Common myeloid progenitor, CD34-positive (primary cell): ENCODE results near the gene EHD4.

ENCODE experiments used
- CTCF ChIA-PET: fragments of 350-600 bp; sonication (Branson Sonifier 250); formaldehyde crosslinking; loops from one replicate; lab custom pipeline; 2021; ENCODE audit warnings: antibody characterized with exemption; lab: Charles Lee
- POLR2A ChIA-PET: fragments of 350-600 bp; sonication (Branson Sonifier 250); formaldehyde crosslinking; loops from one replicate; lab custom pipeline; 2021; ENCODE audit warnings: antibody characterized with exemption; lab: Charles Lee
- DNase-seq, 3 donors: peaks; one replicate each; pipeline versions ENCODE4 v3.0.0 to v3.0.0-alpha.2; 2013
- H3K27ac ChIP-seq, 2 experiments: 1 replicate in 1 of 2; 2 replicates in 1 of 2; pipeline ENCODE4 v1.7.0; 2013; ENCODE audit warnings: inconsistent platforms in 2 of 2, low read length in 2 of 2, mild to moderate bottlenecking in 2 of 2, low read depth in 1 of 2, moderate library complexity in 1 of 2; ENCODE audit not compliant: severe bottlenecking in 2 of 2, insufficient read depth in 1 of 2, poor library complexity in 1 of 2
- H3K27me3 ChIP-seq, 5 experiments: replicated peaks in 2 of 5; 1 replicate in 3 of 5; 2 replicates in 2 of 5; pipeline versions ENCODE4 v1.6.1 to v1.7.0; 2013; ENCODE audit warnings: low read length in 4 of 5, mild to moderate bottlenecking in 2 of 5, moderate library complexity in 2 of 5, inconsistent platforms in 1 of 5; ENCODE audit not compliant: insufficient read depth in 5 of 5, control insufficient read depth in 4 of 5
- H3K36me3 ChIP-seq, 4 experiments: 1 replicate in 2 of 4; 2 replicates in 2 of 4; pipeline versions ENCODE4 v1.6.1 to v1.7.0; 2013; ENCODE audit warnings: low read length in 3 of 4, control low read depth in 1 of 4, mild to moderate bottlenecking in 1 of 4; ENCODE audit not compliant: control insufficient read depth in 4 of 4, insufficient read depth in 4 of 4
- H3K4me1 ChIP-seq, 4 experiments: 1 replicate in 3 of 4; 2 replicates in 1 of 4; pipeline versions ENCODE4 v1.6.1 to v1.7.1; 2013; ENCODE audit warnings: low read length in 3 of 4, mild to moderate bottlenecking in 3 of 4, control low read depth in 1 of 4, inconsistent platforms in 1 of 4, moderate library complexity in 1 of 4; ENCODE audit not compliant: control insufficient read depth in 4 of 4, insufficient read depth in 4 of 4; ENCODE audit errors: control extremely low read depth in 1 of 4
- H3K4me3 ChIP-seq, 7 experiments: 1 replicate in 4 of 7; 2 replicates in 3 of 7; pipeline versions ENCODE4 v1.5.1 to v1.7.0; 2013; ENCODE audit warnings: mild to moderate bottlenecking in 7 of 7, low read length in 6 of 7, moderate library complexity in 6 of 7, inconsistent platforms in 2 of 7, low read depth in 2 of 7, control low read depth in 1 of 7; ENCODE audit not compliant: insufficient read depth in 4 of 7, control insufficient read depth in 1 of 7; ENCODE audit errors: extremely low read depth in 1 of 7
- H3K9me3 ChIP-seq, 5 experiments: 1 replicate in 4 of 5; 2 replicates in 1 of 5; pipeline versions ENCODE4 v1.6.1 to v1.7.1; 2013; ENCODE audit warnings: low read length in 4 of 5, mild to moderate bottlenecking in 2 of 5, inconsistent platforms in 1 of 5, low read depth in 1 of 5, moderate library complexity in 1 of 5; ENCODE audit not compliant: control insufficient read depth in 4 of 5, insufficient read depth in 2 of 5; ENCODE audit errors: control extremely low read depth in 1 of 5
- WGBS: methylation state at CpG from one replicate; pipeline ENCODE4 v1.1.5; 2013; ENCODE audit not compliant: insufficient coverage; 5-methylcytosine and 5-hydroxymethylcytosine counted together

The EHD4 gene

GRCh38 chr15:41951571-41951970, 20.8 kb downstream of the EHD4 start:
- Histone ChIP-seq H3K27ac (no peak overlapping the region), H3K36me3 (no peaks in the 10 kb centered on the region), H3K9me3 (no peaks in the 10 kb centered on the region), H3K27me3 (no peaks in the 10 kb centered on the region), H3K4me1 (no peaks in the 10 kb centered on the region), H3K4me3 (no peak overlapping the region)
- 50% methylated on average over 2 of the region's 2 CpGs for WGBS
- POLR2A ChIA-PET, result no interaction called here
- CTCF ChIA-PET, result interaction anchor here (0.9 to 1.1 kb wide), 2 partner anchors 9 to 10 kb away, joined by 3 to 4 read pairs; no protein-coding TSS in a partner anchor
- DNase-seq, result no peak

GRCh38 chr15:41950489-41950888, 21.9 kb downstream of the EHD4 start:
- CTCF ChIA-PET, result interaction anchor here (1.1 to 1.9 kb wide), 2 partner anchors 12 to 16 kb away, joined by 3 to 5 read pairs; no protein-coding TSS in a partner anchor

GRCh38 chr15:41950127-41950483, 22.3 kb downstream of the EHD4 start:
- Histone ChIP-seq H3K36me3 (no peaks in the 10 kb centered on the region), H3K4me1 (no peaks in the 10 kb centered on the region), H3K9me3 (no peaks in the 10 kb centered on the region), H3K27me3 (no peaks in the 10 kb centered on the region), H3K4me3 (no peak overlapping the region), H3K27ac (no peak overlapping the region)
- no peak for DNase-seq
- 100% methylated on average over 2 of the region's 4 CpGs for WGBS
- ChIA-PET CTCF (interaction anchor here (1.1 to 2.1 kb wide), 3 partner anchors 8 to 15 kb away, joined by 3 to 7 read pairs (median 5); no protein-coding TSS in a partner anchor), POLR2A (no interaction called here)

More at GRCh38 chr15:41950489-41950888, 21.9 kb downstream of the EHD4 start:
- Histone ChIP-seq H3K4me3 (no peak overlapping the region), H3K27me3 (no peaks in the 10 kb centered on the region), H3K4me1 (no peaks in the 10 kb centered on the region), H3K9me3 (no peaks in the 10 kb centered on the region), H3K27ac (no peak overlapping the region), H3K36me3 (no peaks in the 10 kb centered on the region)
- POLR2A ChIA-PET, result no interaction called here
- WGBS, result 100% methylated on average over 2 of the region's 5 CpGs
- DNase-seq, result no peak

GRCh38 chr15:41949401-41950126, 22.8 kb downstream of the EHD4 start:
- Histone ChIP-seq H3K36me3 (no peaks in the 10 kb centered on the region), H3K9me3 (no peaks in the 10 kb centered on the region), H3K27ac (no peak overlapping the region), H3K4me1 (no peaks in the 10 kb centered on the region), H3K27me3 (no peaks in the 10 kb centered on the region), H3K4me3 (no peak overlapping the region)
- POLR2A ChIA-PET, result no interaction called here
- no peak for DNase-seq
- 100% methylated on average over 2 of the region's 5 CpGs for WGBS
- CTCF ChIA-PET, result interaction anchor here (1.1 to 2.1 kb wide), 3 partner anchors 8 to 15 kb away, joined by 3 to 7 read pairs (median 5); no protein-coding TSS in a partner anchor

- ChIA-PET CTCF (interaction anchor here (1.9 to 2.1 kb wide), 2 partner anchors 9 to 10 kb away, joined by 5 to 7 read pairs; no protein-coding TSS in a partner anchor), POLR2A (no interaction called here)
- WGBS, result 100% methylated on average over 3 of the region's 3 CpGs
- no peak for DNase-seq
- Histone ChIP-seq H3K4me3 (no peak overlapping the region), H3K9me3 (no peaks in the 10 kb centered on the region), H3K27ac (no peak overlapping the region), H3K4me1 (no peaks in the 10 kb centered on the region), H3K36me3 (no peaks in the 10 kb centered on the region), H3K27me3 (no peaks in the 10 kb centered on the region)
These were observed 23.9 kb downstream of the EHD4 start for GRCh38 chr15:41948490-41948889.

GRCh38 chr15:41946970-41947369, 25.4 kb downstream of the EHD4 start:
- Histone ChIP-seq H3K4me3 (no peak overlapping the region), H3K27me3 (no peaks in the 10 kb centered on the region), H3K27ac (no peak overlapping the region), H3K9me3 (no peaks in the 10 kb centered on the region), H3K36me3 (no peaks in the 10 kb centered on the region), H3K4me1 (no peaks in the 10 kb centered on the region)
- CTCF ChIA-PET, result interaction anchor here (0.9 kb wide), 1 partner anchor 8 kb away, joined by 3 read pairs; no protein-coding TSS in a partner anchor
- POLR2A ChIA-PET, result no interaction called here
- WGBS, result 100% methylated on average over 1 of the region's 2 CpGs
- no peak for DNase-seq

GRCh38 chr15:41945731-41946130, 26.6 kb downstream of the EHD4 start:
- H3K4me1 ChIP-seq, result no peaks in the 10 kb centered on the region
- H3K36me3 ChIP-seq, result no peaks in the 10 kb centered on the region
- CTCF ChIA-PET, result no interaction called here
- DNase-seq, result no peak
- H3K27me3 ChIP-seq, result no peaks in the 10 kb centered on the region
- no peak overlapping the region for H3K4me3 ChIP-seq
- POLR2A ChIA-PET, result no interaction called here
- H3K9me3 ChIP-seq, result no peaks in the 10 kb centered on the region
- 93% methylated on average over 8 of the region's 11 CpGs for WGBS
- no peak overlapping the region for H3K27ac ChIP-seq
